ENCODE data around the gene ASL. TPM values are rescaled to one million over a fixed set of nuclear protein-coding genes. Genes with fewer than 3 reads are reported as not detected.

The ASL gene
- total and polyA plus RNA-seq, 9 of the 15 experiments (the other 6 are each of a cell fraction or from before 2014, with no cell fraction given) = 2.6 to 67.0 (median 33.3) TPM

- no peak for TF ChIP-seq TSHZ1 (CRISPR knock-in tag; IDR thresholded peaks at IDR 0.05)
- TF ChIP-seq CSDE1 (IDR thresholded peaks at IDR 0.05) = no peak
- TF ChIP-seq, protein P1, sequence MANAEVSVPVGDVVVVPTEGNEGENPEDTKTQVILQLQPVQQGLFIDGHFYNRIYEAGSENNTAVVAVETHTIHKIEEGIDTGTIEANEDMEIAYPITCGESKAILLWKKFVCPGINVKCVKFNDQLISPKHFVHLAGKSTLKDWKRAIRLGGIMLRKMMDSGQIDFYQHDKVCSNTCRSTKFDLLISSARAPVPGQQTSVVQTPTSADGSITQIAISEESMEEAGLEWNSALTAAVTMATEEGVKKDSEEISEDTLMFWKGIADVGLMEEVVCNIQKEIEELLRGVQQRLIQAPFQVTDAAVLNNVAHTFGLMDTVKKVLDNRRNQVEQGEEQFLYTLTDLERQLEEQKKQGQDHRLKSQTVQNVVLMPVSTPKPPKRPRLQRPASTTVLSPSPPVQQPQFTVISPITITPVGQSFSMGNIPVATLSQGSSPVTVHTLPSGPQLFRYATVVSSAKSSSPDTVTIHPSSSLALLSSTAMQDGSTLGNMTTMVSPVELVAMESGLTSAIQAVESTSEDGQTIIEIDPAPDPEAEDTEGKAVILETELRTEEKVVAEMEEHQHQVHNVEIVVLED (CRISPR knock-in tag; IDR thresholded peaks at IDR 0.05) = peak; percentile 85
- TF ChIP-seq TEAD2 (tag; IDR thresholded peaks at IDR 0.05) = no peak
- 0 out of 2 replicates have a peak, but pooled peaks have one; percentile 24 for TF ChIP-seq XRCC5 (IDR thresholded peaks at IDR 0.05; ENCODE audit: low read depth, low read length)
- no peak for TF ChIP-seq ZNF668 (CRISPR knock-in tag; IDR thresholded peaks at IDR 0.05)
- TF ChIP-seq RBBP5 (IDR thresholded peaks at IDR 0.05; ENCODE audit: borderline replicate concordance, insufficient read depth, low read length, poor library complexity, severe bottlenecking) = peak; percentile 61
- TF ChIP-seq CEBPG (CRISPR knock-in tag; IDR thresholded peaks at IDR 0.05) = peak; percentile 38; the same call in 1 of the 2 replicates
- TF ChIP-seq CEBPG (tag; conservative IDR thresholded peaks at IDR 0.05 in 1 of 2, IDR thresholded peaks at IDR 0.05 in 1 of 2) = no peak
- TF ChIP-seq SMARCB1 (IDR thresholded peaks at IDR 0.05; ENCODE audit: insufficient read length, low read depth) = no peak
- TF ChIP-seq NR3C1 (CRISPR knock-in tag; IDR thresholded peaks at IDR 0.05) = no peak
- peak; percentile 59; the same call in 1 of the 2 replicates for TF ChIP-seq ZNF431 (CRISPR knock-in tag; IDR thresholded peaks at IDR 0.05)
- peak; percentile 94 for TF ChIP-seq CCNT2 (IDR thresholded peaks at IDR 0.05; ENCODE audit: borderline replicate concordance, extremely low read depth, insufficient read length, low read depth, low read length)
- TF ChIP-seq, protein P2, sequence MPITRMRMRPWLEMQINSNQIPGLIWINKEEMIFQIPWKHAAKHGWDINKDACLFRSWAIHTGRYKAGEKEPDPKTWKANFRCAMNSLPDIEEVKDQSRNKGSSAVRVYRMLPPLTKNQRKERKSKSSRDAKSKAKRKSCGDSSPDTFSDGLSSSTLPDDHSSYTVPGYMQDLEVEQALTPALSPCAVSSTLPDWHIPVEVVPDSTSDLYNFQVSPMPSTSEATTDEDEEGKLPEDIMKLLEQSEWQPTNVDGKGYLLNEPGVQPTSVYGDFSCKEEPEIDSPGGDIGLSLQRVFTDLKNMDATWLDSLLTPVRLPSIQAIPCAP (CRISPR knock-in tag; IDR thresholded peaks at IDR 0.05; ENCODE audit: borderline replicate concordance) = 0 out of 2 replicates have a peak, but pooled peaks have one; percentile 55
- TF ChIP-seq ZFPM2 (CRISPR knock-in tag; IDR thresholded peaks at IDR 0.05) = 0 out of 2 replicates have a peak, but pooled peaks have one; percentile 43
- TF ChIP-seq, protein P3, sequence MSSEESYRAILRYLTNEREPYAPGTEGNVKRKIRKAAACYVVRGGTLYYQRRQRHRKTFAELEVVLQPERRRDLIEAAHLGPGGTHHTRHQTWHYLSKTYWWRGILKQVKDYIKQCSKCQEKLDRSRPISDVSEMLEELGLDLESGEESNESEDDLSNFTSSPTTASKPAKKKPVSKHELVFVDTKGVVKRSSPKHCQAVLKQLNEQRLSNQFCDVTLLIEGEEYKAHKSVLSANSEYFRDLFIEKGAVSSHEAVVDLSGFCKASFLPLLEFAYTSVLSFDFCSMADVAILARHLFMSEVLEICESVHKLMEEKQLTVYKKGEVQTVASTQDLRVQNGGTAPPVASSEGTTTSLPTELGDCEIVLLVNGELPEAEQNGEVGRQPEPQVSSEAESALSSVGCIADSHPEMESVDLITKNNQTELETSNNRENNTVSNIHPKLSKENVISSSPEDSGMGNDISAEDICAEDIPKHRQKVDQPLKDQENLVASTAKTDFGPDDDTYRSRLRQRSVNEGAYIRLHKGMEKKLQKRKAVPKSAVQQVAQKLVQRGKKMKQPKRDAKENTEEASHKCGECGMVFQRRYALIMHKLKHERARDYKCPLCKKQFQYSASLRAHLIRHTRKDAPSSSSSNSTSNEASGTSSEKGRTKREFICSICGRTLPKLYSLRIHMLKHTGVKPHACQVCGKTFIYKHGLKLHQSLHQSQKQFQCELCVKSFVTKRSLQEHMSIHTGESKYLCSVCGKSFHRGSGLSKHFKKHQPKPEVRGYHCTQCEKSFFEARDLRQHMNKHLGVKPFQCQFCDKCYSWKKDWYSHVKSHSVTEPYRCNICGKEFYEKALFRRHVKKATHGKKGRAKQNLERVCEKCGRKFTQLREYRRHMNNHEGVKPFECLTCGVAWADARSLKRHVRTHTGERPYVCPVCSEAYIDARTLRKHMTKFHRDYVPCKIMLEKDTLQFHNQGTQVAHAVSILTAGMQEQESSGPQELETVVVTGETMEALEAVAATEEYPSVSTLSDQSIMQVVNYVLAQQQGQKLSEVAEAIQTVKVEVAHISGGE (CRISPR knock-in tag; IDR thresholded peaks at IDR 0.05) = peak in 1 of 3 experiments; percentile 74; a peak in 2 of 6 replicates
These were observed at the start of gene ASL (continued) for GRCh38 chr7:66075590-66076461.

Measured in K562 (cell line).